Suprapubic skin (tissue), 4 donors: ENCODE data around the gene PDE3B. TPM values are rescaled to one million over a fixed set of nuclear protein-coding genes. Genes with fewer than 3 reads are reported as not detected.
A peak's percentile ranks its signal among the peaks of the same experiment; 100 is the strongest.
"Not testable (repeated sequence)": the region's sequence is repeated elsewhere in the genome, so short reads cannot be mapped to it uniquely, and the experiment has no call there.

Source experiments
- DNase-seq, 2 donors: peaks; one replicate each; pipeline ENCODE4 v3.0.0-alpha.2; 2019; ENCODE audit warnings: low spot score in 2 of 2
- H3K27ac ChIP-seq: fragments of 200-600 bp; sonication (generic); one replicate; pipeline ENCODE4 v1.5.1; 2019
- H3K27me3 ChIP-seq: fragments of 200-600 bp; sonication (generic); one replicate; pipeline ENCODE4 v1.5.1; 2019
- H3K36me3 ChIP-seq: fragments of 200-600 bp; sonication (generic); one replicate; pipeline ENCODE4 v1.5.1; 2019
- H3K4me1 ChIP-seq: fragments of 200-600 bp; sonication (generic); one replicate; pipeline ENCODE4 v1.5.1; 2019
- H3K4me3 ChIP-seq: fragments of 200-600 bp; sonication (generic); one replicate; pipeline ENCODE4 v1.5.1; 2019; ENCODE audit warnings: mild to moderate bottlenecking
- H3K9me3 ChIP-seq: fragments of 200-600 bp; sonication (generic); one replicate; pipeline ENCODE4 v1.5.1; 2019
- CTCF ChIP-seq, 2 donors: fragments of 200-600 bp in 1 of 2; fragments of 450-650 bp in 1 of 2; sonication (generic) in 1 of 2; IDR thresholded peaks; one replicate each; pipeline ENCODE4 v1.5.1; 2016 to 2019; ENCODE audit warnings: antibody characterized with exemption in 2 of 2, mild to moderate bottlenecking in 1 of 2, moderate library complexity in 1 of 2
- EP300 ChIP-seq: sonication (generic); formaldehyde crosslinking; IDR thresholded peaks from one replicate; pipeline ENCODE4 v1.6.1; 2017; ENCODE audit warnings: antibody characterized with exemption
- POLR2A ChIP-seq, 2 donors: fragments of 450-650 bp; IDR thresholded peaks; one replicate each; pipeline ENCODE4 v1.6.1; 2017; ENCODE audit warnings: antibody characterized with exemption in 2 of 2, mild to moderate bottlenecking in 2 of 2, moderate library complexity in 2 of 2
- POLR2AphosphoS5 ChIP-seq, 3 donors: sonication (generic); formaldehyde crosslinking; IDR thresholded peaks; one replicate each; pipeline ENCODE4 v1.6.1; 2017; ENCODE audit warnings: antibody characterized with exemption in 3 of 3
- WGBS: methylation state at CpG from one replicate; pipeline ENCODE4 v1.1.5; 2018; 5-methylcytosine and 5-hydroxymethylcytosine counted together
- total RNA-seq, 4 donors: library from RNA; depleted of rRNA; stranded (reverse); fragments of >200 nt; gene quantifications; one replicate each; pipeline ENCODE4 v1.1.0, GENCODE V29; 2016

The PDE3B gene
- total RNA-seq, 4 donors from 2014 or later: 1.9 to 6.8 (median 2.7) TPM

DNA sequence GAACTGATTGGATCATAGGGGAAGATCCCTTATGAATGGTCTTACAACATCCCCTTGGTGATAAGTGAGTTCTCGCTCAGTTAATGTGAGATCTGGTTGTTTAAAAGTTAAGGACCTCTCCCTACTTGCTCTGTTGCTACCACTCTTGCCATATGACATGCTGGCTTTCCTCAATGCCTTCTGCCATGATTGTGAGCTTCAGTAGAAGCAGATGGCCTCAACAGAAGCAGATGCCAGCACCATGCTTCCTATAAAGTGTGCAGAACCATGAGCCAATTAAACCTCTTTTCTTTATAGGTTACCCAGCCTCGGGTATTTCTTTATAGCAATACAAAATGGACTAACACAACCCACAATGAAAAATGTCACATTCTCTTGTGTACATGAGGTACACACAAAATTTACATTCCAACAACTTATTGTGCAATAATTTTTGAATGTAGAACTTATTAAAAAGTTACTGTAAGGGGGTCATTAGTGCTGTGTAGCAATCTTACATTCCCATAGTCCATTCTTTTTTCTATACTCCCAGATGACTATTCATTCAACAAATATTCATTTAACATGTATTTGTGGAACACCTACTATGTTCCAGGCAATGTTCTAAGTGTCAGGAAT, 238.1 kb downstream of the PDE3B start:
- Histone ChIP-seq H3K4me1 (no peaks in the 10 kb centered on the region), H3K4me3 (no peak overlapping the region), H3K9me3 (no peaks in the 10 kb centered on the region), H3K27ac (no peak overlapping the region), H3K27me3 (no peaks in the 10 kb centered on the region), H3K36me3 (peaks cover 39% of the 10 kb centered on the region)
- no peak for TF ChIP-seq POLR2A (IDR thresholded peaks at IDR 0.05)
- TF ChIP-seq CTCF (IDR thresholded peaks at IDR 0.05): no peak
- TF ChIP-seq EP300: no peak
- no peak for TF ChIP-seq POLR2AphosphoS5 (IDR thresholded peaks at IDR 0.05)
- no peak for DNase-seq
- 92% methylated on average over 2 of the region's 2 CpGs for WGBS

DNA sequence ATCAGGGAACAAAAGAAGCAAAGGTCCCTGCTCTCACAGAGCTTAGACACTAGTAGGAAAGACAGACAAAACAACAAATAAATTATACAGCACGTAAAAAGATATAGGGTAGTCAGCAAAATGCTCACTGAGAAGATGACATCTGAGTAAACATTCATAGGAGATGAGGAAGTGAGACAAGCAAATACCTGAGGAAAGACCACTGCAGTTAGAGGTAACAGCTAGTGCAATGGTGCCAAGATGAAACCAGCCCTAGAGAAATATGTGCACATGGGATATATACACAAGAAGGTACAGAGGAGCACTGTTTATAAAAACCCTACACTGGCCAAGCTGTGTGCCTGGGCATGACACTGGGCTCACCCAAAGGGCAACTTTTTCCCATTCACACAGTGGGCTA, 238.6 kb downstream of the PDE3B start:
- no peaks in the 10 kb centered on the region for H3K9me3 ChIP-seq
- 88% methylated on average over 1 of the region's 1 CpG for WGBS
- H3K4me3 ChIP-seq: no peak overlapping the region
- DNase-seq: no peak
- TF ChIP-seq POLR2AphosphoS5 (IDR thresholded peaks at IDR 0.05) (no peak), EP300 (no peak), POLR2A (IDR thresholded peaks at IDR 0.05) (no peak), CTCF (IDR thresholded peaks at IDR 0.05) (no peak)
- no peak overlapping the region for H3K27ac ChIP-seq
- no peaks in the 10 kb centered on the region for H3K27me3 ChIP-seq
- no peaks in the 10 kb centered on the region for H3K4me1 ChIP-seq
- peaks cover 34% of the 10 kb centered on the region for H3K36me3 ChIP-seq

DNA sequence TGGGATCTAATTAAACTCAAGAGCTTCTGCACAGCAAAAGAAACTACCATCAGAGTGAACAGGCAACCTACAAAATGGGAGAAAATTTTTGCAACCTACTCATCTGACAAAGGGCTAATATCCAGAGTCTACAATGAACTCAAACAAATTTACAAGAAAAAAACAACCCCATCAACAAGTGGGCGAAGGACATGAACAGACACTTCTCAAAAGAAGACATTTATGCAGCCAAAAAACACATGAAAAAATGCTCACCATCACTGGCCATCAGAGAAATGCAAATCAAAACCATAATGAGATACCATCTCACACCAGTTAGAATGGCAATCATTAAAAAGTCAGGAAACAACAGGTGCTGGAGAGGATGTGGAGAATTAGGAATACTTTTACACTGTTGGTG, 240.1 kb downstream of the PDE3B start:
- H3K27ac ChIP-seq, H3K9me3 ChIP-seq, H3K4me1 ChIP-seq, DNase-seq, H3K4me3 ChIP-seq, H3K27me3 ChIP-seq: not testable (repeated sequence)
- no CpG with 5 or more reads among the region's 1 CpG for WGBS
- peaks cover 19% of the 10 kb centered on the region for H3K36me3 ChIP-seq

- TF ChIP-seq CTCF (IDR thresholded peaks at IDR 0.05): no peak
- no peak for TF ChIP-seq POLR2A (IDR thresholded peaks at IDR 0.05)
- Histone ChIP-seq H3K4me3 (no peak overlapping the region), H3K4me1 (peaks cover 18% of the 10 kb centered on the region), H3K27ac (no peak overlapping the region), H3K36me3 (peaks cover 9% of the 10 kb centered on the region), H3K9me3 (no peaks in the 10 kb centered on the region), H3K27me3 (no peaks in the 10 kb centered on the region)
- DNase-seq: no peak
- 89% methylated on average over 1 of the region's 1 CpG for WGBS
Observed at GRCh38 chr11:14884667-14885273, 241.2 kb downstream of the PDE3B start.

DNA sequence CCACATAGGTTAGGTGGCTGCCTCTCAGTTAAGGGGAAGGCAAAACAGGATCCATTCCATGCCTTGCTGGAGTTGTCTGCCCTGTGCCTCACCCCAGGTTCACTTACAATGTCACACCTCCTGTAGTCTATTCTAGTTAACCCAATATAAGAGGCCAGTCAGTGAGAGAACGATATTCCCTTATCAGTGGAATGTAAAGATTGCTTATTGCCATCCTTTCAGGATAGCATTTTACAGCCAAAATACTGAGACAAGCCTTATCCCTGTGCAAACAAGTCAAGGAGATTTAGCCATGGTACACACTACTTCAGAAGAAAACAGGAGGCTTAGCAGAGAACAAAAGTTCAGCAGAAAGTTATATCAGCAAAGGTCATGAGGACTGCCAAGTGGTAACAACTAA, 242.9 kb downstream of the PDE3B start:
- Histone ChIP-seq H3K36me3 (peaks cover 3% of the 10 kb centered on the region), H3K27me3 (no peaks in the 10 kb centered on the region), H3K4me3 (no peak overlapping the region), H3K27ac (no peak overlapping the region), H3K4me1 (peaks cover 28% of the 10 kb centered on the region), H3K9me3 (no peaks in the 10 kb centered on the region)
- WGBS: 75% methylated on average over 1 of the region's 1 CpG
- DNase-seq: no peak
- TF ChIP-seq EP300: no peak
- no peak for TF ChIP-seq POLR2A (IDR thresholded peaks at IDR 0.05)

DNA sequence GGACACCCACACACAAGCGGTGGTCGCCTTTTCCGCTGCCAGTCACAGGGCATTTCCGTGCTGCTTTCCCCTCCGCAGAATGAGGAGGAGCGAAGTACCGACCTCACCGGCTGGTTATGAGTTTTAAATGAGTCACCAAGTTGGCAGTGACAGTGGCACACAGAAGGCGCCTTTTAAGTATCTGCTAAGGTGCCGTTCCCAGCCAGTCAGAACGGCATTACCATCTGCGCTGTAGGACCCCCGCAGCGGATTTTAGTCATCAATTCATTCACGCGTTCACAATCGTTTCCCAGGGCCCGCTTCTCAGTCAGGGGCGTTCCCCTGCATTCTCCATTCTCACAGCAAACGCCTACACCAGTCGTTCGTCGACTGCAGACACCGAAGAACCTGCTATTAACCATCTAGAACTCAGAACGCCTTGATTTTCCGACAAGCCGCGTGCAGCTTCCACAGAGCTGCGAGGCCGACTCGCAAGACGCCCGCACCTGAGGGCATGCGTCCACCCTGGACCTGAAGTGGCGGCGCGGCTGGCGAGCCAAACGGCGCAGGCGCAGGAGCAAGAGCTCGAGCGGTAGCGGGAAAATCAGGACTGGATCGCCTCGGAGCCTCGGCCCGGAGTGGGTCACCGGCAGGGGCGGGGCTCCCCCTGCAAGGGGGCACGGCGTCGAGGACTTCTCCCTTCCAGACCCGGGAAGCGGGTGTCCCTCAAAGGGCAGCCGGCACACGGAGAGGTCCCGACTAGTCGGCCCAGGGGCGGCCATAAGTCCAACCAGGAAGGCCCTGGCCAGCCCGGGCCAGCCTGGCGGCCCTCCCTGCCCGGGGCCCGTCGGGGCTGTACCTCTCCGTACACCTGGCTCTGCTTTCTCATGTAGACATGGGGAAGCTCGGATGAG, 247.8 kb downstream of the PDE3B start:
- Histone ChIP-seq H3K4me1 (peaks cover 38% of the 10 kb centered on the region), H3K9me3 (no peaks in the 10 kb centered on the region), H3K27me3 (no peaks in the 10 kb centered on the region), H3K36me3 (no peaks in the 10 kb centered on the region), H3K4me3 (peak overlapping the region; percentile 86), H3K27ac (peak overlapping the region; percentile 95)
- WGBS: 0% methylated on average over 24 of the region's 67 CpGs
- TF ChIP-seq POLR2AphosphoS5 (IDR thresholded peaks at IDR 0.05): peak in 1 of 3 donors; percentile 14
- no peak for TF ChIP-seq EP300
- TF ChIP-seq CTCF (IDR thresholded peaks at IDR 0.05): no peak
- DNase-seq: peak; percentile 91 to 94
